Activated naive CD4-positive, alpha-beta T cell treated with anti-CD3 and anti-CD28 coated beads, Interleukin-2, amount 50 U/mL, for 72 hours (primary cell): ENCODE results near the gene FAM110C. TPM values are rescaled to one million over a fixed set of nuclear protein-coding genes. Genes with fewer than 3 reads are reported as not detected.
"Not testable (repeated sequence)": the region's sequence is repeated elsewhere in the genome, so short reads cannot be mapped to it uniquely, and the experiment has no call there.

Source experiments
- ATAC-seq, 2 donors: fragments of 150-1000 bp; cut with Tn5 transposase; 2 replicates each; pipeline ENCODE4 v1.10.0; 2021; ENCODE audit warnings: mild to moderate bottlenecking in 2 of 2, moderate library complexity in 2 of 2
- DNase-seq, 2 donors: peaks; one replicate each; pipeline ENCODE4 v3.0.0; 2021 to 2022; ENCODE audit warnings: low spot score in 2 of 2
- H3K27ac Mint-ChIP-seq, 2 donors: one replicate each; pipeline ENCODE4 v1.8.0; 2022; ENCODE audit warnings: mild to moderate bottlenecking in 2 of 2, mixed read lengths in 2 of 2
- H3K36me3 Mint-ChIP-seq, 2 donors: one replicate each; pipeline ENCODE4 v1.8.0; 2022; ENCODE audit warnings: mixed read lengths in 2 of 2
- H3K9me3 Mint-ChIP-seq, 2 donors: one replicate each; pipeline ENCODE4 v1.8.0; 2022; ENCODE audit warnings: mixed read lengths in 2 of 2
- total RNA-seq, 2 donors: library from RNA; stranded (reverse); gene quantifications; one replicate each; pipeline ENCODE4 v1.2.3, GENCODE V29; 2022

FAM110C gene, protein sequence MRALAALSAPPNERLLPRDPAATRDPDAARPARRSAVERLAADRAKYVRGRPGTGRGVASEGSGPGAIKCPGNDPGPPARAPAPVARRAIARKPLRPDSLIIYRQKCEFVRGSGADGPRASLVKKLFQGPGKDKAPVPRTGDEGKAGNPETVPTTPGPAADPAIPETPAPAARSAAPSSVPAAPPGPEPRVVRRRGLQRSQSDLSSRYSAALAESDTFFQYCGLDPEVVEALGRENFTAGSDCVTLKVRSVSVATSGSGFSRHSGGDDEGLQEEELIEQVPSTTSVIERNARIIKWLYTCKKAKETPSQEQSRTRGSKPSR
- 1 to 10 TPM in 1 of 2 donors, under 1 TPM in 1; 0.48 to 2.1 TPM for total RNA-seq

DNA sequence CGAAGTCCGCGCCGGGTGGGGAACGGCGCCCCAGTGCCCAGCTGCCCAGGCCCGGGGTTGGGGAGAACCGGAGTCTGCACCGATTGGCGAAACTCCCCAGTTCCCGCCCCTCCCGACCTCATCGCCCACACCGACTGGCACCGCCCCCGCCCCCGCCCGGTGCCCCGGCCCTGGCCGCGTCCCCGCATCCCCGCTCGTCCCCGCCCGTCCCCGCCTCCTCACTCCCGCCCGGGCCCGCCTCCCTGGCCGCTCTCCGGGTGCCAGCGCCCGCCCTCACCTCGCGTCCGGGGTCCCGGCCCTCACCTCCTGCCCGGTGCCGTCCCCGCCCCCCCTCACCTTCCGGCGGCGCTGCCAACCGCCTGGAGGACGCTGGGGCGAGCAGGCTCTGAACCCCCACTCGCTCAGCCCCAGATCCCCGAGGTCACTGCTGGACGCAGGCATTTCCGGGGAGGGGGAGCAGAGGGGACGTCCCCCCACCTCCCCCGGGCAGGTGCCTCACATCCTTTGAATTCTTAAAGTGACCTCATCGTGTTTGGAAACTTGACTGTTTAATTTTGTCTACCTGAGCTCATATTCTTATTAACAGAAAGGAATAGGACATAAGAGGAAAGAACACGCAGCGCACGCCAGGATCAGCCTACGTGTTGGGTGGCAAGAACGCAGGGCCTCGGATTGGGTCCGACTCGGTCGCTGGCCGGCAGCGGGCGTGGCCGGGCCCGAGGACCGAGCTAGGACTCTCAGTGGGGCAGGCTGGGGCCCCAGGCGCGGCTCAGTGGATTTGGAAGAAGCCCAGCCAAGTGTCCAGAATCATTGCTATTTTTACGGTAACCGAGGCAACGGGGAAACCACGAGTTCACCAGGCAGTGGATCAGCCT lies at the start of gene FAM110C:
Gene FAM110C, minus strand, starts transcription at position 35 of the 875 bp plus-strand sequence. CDS start 120 bp downstream, outside the sequence.
- no peaks in the 10 kb centered on the region for H3K9me3 Mint-ChIP-seq

DNA sequence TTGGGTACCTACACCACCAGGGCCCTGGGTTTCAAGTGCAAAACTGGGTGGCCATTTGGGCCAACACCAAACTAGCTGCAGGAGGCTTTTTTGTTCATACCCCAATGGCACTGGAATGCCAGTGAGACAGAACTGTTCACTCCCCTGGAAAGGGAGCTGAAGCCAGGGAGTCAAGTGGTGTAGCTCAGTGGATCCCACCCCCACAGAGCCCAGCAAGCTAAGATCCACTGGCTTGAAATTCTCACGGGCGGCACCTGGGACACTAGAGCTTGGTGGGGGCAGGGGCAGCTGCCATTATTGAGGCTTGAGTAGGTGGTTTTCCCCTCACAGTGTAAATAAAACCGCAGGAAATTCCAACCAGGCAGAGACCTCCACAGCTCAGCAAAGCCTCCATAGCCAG lies 46.0 kb upstream of the FAM110C start:
- no peak for DNase-seq
- no peak overlapping the region for H3K27ac Mint-ChIP-seq
- peaks cover 8 to 24% of the 10 kb centered on the region in 2 donors for H3K36me3 Mint-ChIP-seq
- ATAC-seq: no peak
- H3K9me3 Mint-ChIP-seq: peaks cover 9 to 12% of the 10 kb centered on the region in 2 donors

More for the DNA sequence above, at the start of gene FAM110C:
- peak; percentile 74 to 79 for ATAC-seq
- peaks cover 4 to 11% of the 10 kb centered on the region in 2 donors for H3K36me3 Mint-ChIP-seq
- DNase-seq: peak; percentile 47 to 61
- H3K27ac Mint-ChIP-seq: peak within 1 kb of the TSS; percentile 43 to 88

DNA sequence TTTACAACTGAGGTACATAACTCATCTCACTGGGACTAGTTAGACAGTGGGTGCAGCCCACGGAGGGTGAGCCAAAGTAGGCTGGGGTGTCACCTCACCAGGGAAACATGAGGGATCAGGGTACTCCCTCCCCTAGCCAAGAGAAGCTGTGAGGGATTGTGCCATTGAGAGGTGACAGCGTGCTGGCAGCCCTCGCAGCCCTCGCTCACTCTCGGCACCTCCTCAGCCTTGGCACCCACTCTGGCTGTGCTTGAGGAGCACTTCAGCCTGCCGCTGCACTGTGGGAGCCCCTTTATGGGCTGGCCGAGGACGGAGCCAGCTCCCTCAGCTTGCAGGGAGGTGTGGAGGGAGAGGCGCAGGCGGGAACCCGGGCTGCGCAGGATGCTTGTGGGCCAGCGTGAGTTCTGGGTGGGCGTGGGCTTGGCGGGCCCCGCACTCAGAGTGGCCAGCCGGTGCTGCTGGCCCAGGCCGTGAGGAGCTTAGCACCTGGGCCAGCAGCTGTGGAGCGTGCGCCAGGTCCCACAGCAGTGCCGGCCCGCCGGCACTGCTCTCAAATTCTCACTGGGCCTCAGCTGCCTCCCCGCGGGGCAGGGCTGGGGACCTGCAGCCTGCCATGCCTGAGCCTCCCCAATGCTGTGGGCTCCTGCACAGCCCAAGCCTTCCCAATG lies 44.5 kb upstream of the FAM110C start:
- ATAC-seq (no peak), DNase-seq (no peak)
- no peak overlapping the region for H3K27ac Mint-ChIP-seq
- peaks cover 2 to 4% of the 10 kb centered on the region in 2 donors for H3K9me3 Mint-ChIP-seq
- H3K36me3 Mint-ChIP-seq: peaks cover under 1 to 14% of the 10 kb centered on the region in 2 donors

DNA sequence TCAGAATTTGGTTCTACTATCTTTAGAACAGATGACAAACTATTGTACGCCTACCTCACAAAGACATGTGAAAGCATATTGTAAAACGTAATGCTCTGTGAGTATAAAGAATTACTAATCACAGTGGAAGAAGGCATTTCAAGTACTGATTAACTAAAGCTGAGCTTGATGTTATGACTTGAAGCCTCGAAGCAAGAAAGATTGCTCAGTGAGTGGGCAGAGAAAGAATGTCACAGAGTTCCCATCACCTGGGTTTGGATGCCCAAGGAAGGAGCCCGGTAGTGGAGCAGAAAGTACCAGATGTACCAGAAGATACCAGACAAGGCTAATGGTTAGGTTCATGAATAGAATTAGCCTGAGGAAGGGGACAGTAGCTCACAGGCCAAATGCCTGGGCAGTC lies 39.5 kb upstream of the FAM110C start:
- no peaks in the 10 kb centered on the region for H3K9me3 Mint-ChIP-seq
- no peaks in the 10 kb centered on the region for H3K36me3 Mint-ChIP-seq
- DNase-seq: no peak
- ATAC-seq: no peak
- no peak overlapping the region for H3K27ac Mint-ChIP-seq

DNA sequence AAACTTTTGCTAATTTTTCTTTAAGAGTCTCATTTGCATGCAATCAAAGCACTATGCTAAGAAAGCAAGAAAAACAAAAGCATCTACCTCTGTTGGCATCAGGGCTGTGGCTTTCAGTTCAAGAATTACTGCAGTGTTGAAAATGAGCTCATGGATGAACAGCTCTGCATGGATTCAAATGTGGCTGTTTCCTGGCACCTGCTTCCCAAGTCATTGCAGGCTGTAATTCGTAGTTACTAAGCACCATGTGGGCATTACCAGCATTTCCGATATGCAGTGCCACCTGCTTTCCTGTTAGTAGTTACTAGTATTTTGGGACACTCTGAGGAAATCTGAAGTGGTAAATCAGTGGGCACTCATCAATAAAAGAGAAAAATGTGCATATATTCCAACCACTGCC lies 37.8 kb upstream of the FAM110C start:
- H3K27ac Mint-ChIP-seq: no peak overlapping the region
- no peaks in the 10 kb centered on the region for H3K9me3 Mint-ChIP-seq
- H3K36me3 Mint-ChIP-seq: no peaks in the 10 kb centered on the region
- no peak for DNase-seq
- no peak for ATAC-seq

DNA sequence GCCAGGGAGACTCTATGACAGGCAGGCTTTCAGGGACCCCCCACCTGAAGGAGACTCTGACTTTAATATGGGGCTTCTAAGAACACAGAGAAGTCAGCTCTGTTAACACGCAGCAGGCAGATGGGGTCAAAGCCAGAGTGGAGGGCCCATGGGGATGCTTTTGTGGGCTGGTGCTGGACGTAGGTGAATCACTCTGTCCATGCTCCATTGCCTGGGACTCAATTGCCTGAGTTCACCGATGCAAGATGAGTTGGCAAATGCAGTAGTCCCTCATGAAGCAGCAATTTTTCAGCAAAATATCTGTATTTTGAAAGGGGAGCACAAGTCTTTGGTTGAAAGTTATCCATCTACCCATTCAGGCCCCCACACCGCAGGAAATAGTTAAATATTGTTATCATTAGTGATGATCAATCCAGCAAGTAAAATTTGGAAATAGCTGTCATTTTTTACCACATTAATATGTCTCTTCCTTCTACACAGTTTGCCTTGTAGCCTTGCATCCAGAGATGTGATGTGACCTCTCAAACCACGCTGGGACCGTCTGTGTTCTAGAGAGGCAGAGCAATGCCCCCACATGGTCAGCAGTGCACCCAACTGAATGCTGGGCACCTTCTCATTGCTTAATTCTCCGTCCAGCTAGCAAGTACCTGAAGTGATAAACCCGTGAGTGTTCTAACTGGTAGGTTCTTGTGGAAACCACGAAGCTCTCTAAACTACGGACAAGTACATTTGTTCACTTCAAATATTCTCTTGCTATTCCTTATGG lies 34.8 kb upstream of the FAM110C start:
- H3K27ac Mint-ChIP-seq: no peak overlapping the region
- no peaks in the 10 kb centered on the region for H3K9me3 Mint-ChIP-seq
- H3K36me3 Mint-ChIP-seq: no peaks in the 10 kb centered on the region
- no peak for ATAC-seq
- no peak for DNase-seq

DNA sequence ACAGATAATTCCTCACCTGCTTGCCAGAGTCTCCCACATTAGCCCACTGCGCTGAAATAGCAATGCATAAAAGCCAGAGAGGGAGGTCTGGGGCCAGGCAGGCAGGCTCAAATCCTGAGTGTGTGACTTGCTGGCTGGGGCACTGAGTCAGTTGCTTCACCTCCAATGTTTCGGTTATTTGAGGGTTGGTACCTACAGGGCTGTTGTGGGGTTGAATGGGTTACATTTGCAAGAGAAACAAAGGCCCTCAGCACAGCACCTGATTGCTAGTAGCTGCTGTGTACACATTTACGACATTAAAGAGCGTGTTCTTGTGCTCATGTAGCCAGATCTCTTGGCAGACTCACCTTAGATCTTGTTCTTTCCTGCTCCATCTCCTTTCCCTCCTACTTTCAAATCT lies 34.1 kb upstream of the FAM110C start:
- ATAC-seq (no peak), DNase-seq (no peak)
- Mint-ChIP-seq H3K9me3 (no peaks in the 10 kb centered on the region), H3K27ac (no peak overlapping the region), H3K36me3 (no peaks in the 10 kb centered on the region)

DNA sequence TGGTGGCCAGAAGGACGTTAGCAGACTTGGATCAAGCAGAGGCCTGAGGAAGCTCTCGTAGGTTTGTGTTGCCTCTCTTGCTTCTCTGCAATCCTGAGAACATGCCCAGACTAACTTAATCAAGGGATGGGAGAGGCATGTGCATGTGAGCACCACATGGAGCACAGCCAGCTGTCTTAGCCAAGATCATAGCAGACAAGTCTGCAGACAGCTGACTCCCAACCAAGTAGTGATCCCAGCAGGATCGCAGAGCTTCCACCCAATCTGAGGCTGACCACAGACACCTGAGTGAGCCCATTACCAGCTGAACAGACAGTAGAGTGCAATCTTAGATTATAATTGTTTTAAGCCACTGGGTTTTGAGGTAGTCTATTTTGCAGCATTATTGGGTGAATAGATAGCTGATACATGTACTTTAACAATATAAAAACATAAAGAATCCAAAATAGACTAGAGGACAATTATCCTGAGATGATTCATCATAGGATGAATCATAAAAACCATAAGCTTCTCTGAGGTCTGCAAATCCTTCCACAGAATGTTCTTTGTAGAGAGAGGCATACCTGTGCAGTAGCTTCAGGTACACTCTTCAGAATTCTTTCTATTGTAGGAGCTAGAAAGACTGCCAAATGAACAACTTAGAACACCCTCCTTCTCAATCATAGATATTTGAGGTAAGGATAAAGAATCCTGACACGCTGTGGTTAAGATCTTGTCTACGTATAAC lies 25.2 kb upstream of the FAM110C start:
- ATAC-seq (no peak), DNase-seq (no peak)
- Mint-ChIP-seq H3K36me3 (no peaks in the 10 kb centered on the region), H3K9me3 (no peaks in the 10 kb centered on the region), H3K27ac (no peak overlapping the region)

DNA sequence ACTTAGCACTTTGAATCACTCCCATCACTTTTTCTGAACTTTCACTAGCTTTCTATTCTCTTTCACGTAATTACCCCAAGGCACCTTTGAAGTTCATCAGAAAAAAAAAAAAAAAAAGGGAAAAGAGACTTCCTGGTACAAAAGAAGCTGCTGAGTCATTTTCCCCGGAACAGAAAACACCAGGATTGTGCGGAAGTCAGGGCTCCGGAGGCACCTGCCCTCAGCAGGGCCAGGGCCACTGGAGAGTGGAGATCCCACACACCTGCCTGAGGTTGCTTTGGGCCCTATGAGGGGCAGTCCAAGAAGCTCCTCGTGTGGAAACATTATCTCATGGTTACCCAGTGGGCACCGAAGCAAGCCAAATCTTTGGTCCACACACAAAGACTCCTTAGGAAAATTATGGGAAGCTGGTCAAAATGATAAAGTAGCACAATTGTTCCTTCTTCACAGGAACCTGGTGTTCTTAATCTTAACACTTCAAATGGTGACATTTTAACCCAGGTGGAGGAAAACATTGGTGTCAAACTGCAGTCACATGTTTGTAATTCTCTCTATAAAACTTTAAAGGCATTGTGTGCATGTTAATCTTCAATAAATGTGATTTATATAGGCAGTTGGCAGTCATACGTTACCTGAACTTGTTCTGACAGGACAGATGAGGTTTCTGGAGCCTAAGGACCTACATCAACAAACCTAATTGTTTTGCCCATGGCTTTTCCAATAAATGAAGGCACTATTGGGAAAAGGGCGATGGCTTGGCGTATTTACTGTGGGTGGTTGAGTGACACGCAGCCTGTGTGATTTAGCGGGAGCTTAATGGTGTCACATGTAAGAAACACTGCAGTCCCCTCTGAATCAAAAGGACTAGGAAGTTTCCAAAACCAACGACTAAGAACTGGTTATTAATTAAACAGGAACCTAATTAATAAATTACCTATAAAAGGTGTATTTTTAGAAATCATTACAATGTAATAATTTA lies 23.4 kb upstream of the FAM110C start:
- ATAC-seq: no peak
- no peaks in the 10 kb centered on the region for H3K36me3 Mint-ChIP-seq
- H3K9me3 Mint-ChIP-seq: no peaks in the 10 kb centered on the region
- no peak for DNase-seq
- H3K27ac Mint-ChIP-seq: no peak overlapping the region

DNA sequence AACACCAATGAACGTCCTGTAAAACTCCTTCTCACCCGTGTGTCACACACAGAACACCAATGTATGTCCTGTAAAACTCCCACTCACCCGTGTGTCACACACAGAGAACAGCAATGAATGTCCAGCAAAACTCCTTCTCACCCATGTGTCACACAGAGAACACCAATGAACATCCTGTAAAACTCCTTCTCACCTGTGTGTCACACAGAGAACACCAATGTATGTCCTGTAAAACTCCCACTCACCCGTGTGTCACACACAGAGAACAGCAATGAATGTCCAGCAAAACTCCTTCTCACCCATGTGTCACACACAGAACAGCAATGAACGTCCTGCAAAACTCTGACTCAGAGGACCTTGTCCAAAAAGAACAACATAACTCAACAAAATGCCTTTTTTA lies 22.3 kb upstream of the FAM110C start:
- not testable (repeated sequence) for H3K9me3 Mint-ChIP-seq, ATAC-seq, H3K27ac Mint-ChIP-seq, H3K36me3 Mint-ChIP-seq, DNase-seq

DNA sequence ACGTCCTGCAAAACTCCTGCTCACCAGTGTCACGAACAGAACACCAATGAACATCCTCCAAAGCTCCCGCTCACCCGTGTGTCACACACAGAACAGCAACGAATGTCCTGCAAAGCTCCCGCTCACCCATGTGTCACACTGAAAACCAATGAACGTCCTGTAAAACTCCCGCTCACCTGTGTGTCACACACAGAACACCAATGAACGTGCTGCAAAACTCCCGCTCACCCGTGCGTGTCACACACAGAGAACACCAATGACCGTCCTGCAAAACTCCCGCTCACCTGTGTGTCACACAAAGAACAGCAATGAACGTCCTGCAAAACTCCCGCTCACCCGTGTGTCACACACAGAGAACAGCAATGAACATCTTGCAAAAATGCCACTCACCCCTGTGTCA lies 20.5 kb upstream of the FAM110C start:
- Mint-ChIP-seq H3K9me3 (no peaks in the 10 kb centered on the region), H3K27ac (no peak overlapping the region), H3K36me3 (no peaks in the 10 kb centered on the region)
- DNase-seq: no peak
- ATAC-seq: no peak

DNA sequence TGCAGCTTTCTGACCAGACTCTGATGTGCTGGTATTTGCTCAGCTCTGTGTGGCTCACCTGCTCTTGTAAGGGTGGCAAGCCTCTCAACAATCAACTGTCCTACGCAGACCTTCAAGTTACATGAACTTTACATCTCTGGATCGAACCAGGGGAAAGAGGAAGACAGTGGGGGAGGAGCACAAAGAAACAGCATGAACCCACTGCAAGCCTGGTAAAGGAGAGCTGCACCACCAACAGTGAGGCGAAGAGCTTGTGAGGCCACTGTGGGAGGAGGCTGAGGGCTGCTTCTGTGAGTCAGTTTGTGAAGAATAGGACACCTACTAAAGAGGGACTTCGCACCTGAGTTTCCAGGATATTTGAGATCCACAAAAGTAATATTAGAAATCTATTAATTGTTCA lies 18.8 kb upstream of the FAM110C start:
- DNase-seq (no peak), ATAC-seq (no peak)
- Mint-ChIP-seq H3K36me3 (peaks cover 8% of the 10 kb centered on the region in 2 donors), H3K27ac (no peak overlapping the region), H3K9me3 (peaks cover 5 to 7% of the 10 kb centered on the region in 2 donors)

DNA sequence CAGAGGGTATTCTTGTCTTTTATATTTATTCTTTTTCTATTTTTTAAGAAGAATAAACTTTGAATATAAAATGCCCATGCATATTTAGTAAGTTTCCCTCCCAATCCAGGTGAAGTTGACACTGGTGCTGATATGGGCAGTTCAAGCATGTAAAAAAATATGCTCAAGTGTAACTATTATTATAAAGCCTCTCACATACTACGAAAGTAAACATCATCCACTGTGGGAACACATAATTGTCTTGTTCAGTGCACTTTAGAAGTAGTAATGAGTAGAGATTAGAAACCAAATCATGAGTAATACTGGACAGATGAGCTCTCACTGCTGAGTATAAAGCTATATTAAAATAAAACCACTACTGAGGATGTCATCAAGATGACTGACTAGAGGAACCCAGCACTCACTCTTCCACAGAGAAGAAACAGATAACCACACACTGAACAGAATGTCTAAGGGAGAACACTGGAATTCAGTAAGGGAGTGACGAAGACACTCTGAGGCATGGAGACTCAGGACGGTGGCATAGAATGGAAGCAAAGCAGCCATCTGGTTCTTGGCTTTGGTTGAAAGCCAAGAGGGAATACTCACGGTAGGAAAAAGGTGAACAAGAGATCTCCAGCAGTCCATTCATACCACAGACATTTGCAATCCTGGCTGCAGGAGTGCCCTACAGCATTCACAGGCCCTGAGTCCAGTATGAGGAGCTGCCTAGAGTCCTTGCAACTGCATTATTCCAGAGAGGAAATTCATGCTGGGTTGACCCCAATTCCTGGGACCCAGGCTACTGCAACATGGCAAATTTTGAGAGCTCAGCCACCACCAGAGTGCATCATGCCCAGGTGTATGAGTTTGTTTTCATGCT lies 9.5 kb upstream of the FAM110C start:
- Mint-ChIP-seq H3K9me3 (peaks cover 12 to 20% of the 10 kb centered on the region in 2 donors), H3K27ac (no peak overlapping the region), H3K36me3 (peaks cover 25 to 31% of the 10 kb centered on the region in 2 donors)
- no peak for DNase-seq
- ATAC-seq: no peak

DNA sequence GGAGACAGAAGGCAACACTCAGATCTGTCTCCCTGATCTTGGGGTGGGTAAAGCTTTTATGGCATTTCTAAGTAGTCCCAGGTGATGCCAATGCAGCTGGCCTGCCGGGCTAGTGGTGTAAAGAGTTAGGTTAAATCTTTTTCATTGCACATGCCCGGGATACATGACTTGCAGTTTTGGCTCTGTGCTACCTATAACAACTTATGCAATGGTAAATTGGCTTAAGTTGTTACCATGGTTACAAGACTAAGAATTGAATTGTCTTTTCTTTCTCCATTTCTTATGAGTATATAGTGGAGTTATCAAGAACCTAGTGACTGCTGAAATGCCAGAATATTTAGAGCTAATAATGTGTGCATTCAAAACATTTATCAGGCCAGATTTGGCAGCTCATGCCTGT lies 5.3 kb upstream of the FAM110C start:
- H3K9me3 Mint-ChIP-seq: peaks cover 0 to 14% of the 10 kb centered on the region in 2 donors
- no peak for ATAC-seq
- H3K36me3 Mint-ChIP-seq: peaks cover 10 to 19% of the 10 kb centered on the region in 2 donors
- no peak overlapping the region for H3K27ac Mint-ChIP-seq
- DNase-seq: no peak
